Measurements from ENCODE around the gene DMGDH. TPM values are rescaled to one million over a fixed set of nuclear protein-coding genes. Genes with fewer than 3 reads are reported as not detected.
"Not testable (repeated sequence)": the region's sequence is repeated elsewhere in the genome, so short reads cannot be mapped to it uniquely, and the experiment has no call there.

The DMGDH gene
- polyA plus RNA-seq, 3 donors = 18.0 to 28.4 (median 24.9) TPM

DNA sequence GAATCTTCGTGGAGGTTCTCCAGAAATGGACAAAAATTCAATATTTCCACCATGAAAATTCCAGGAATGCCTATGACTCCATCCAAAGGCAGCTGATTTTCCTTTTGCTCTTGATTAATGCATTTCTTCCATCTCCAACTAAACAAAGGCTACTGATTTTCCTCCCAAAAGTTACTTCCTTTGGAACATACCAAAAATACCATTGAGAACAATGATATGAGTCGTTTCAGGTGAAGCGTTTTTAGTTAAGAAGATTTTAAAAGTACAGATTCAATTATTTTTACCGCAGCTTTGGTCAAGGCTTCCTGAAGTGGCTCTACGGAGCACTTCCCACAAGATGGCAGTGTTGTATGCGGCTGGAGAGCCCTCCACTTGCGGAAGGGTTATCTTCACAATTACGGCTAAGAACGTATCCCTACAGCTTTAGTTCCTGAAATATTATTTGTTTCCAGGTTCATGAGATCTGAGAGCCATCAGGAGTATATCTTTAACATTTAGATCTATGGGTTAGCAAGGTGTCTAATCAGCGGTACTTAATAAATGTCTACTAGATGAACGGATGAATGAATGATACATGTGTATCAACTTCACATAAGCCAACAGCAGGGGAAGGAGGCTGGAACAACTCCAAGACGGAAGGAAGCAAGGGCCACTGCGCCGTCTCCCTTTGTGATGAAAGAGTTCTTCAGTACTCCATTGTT lies 48.5 kb downstream of the DMGDH start:
- DNase-seq (ENCODE audit: low read depth in 3 of 3, low spot score in 2 of 3) = peak in 2 of 3 donors; percentile 35 to 52

DNA sequence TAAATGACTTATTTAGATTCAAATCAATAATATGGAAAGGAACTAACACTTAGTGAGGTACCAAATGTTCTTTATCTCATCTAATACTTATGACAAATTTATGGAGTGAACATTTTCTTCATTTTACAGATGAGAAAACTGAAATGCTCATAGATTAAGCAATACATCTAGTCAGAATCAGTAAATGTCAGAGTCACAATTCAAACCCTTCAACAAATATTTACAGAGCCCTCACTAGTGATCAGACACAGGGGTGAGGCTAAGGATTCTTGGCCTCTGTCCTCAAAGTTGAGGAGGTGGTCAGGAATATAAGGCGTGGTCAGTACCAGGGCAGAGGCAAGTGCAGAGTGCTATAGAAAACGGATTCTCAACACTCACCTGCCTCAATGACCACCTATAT lies 54.8 kb downstream of the DMGDH start:
- no peak for DNase-seq (ENCODE audit: low read depth in 3 of 3, low spot score in 2 of 3)

DNA sequence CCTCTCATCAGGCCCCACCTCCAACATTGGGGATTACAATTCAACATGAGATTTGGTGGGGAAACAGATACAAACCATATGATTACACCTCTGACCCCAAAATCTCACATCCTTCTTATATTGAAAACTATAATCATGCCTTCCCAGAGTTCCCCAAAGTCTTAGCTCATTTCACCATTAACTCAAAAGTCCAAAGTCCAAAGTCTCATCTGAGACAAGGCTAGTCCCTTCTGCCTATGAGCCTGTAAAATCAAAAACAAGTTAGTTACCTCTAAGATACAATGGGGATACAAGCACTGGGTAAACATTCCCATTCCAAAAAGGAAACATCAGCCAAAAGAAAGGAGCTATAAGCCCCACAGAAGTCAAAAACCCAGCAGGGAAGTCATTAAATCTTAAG lies 57.6 kb downstream of the DMGDH start:
- no peak for DNase-seq (ENCODE audit: low read depth in 3 of 3, low spot score in 2 of 3)

DNA sequence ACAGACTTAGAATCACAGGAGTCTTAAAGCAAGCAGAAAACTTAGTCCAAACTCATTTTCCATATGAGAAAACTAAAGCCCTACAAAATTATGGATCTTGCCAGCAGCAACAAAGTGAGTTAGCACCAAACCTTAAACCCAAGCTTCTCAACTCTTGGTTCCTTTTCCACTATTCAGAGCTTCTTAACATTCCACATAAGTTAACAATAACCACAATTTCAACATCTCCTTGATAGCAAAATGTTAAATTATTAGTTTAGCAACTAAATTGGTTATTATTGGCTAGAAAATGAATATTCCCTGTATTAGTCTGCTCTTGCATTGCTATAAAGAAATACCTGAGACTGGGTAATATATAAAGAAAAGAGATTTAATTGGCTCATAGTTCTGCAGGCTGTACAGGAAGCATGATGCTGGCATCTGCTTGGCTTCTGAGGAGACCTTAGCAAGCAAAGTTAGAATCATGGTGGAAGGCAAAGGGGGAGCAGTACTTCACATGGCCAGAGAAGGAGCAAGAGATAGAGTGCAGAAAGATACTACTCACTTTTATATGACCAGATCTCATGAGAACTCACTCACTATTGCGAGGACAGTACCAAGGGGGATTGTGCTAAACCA lies 58.1 kb downstream of the DMGDH start:
- no peak for DNase-seq (ENCODE audit: low read depth in 3 of 3, low spot score in 2 of 3)

- no peak for DNase-seq (ENCODE audit: low read depth in 3 of 3, low spot score in 2 of 3)
Observed at GRCh38 chr5:79008362-79008761, 61.1 kb downstream of the DMGDH start.

DNA sequence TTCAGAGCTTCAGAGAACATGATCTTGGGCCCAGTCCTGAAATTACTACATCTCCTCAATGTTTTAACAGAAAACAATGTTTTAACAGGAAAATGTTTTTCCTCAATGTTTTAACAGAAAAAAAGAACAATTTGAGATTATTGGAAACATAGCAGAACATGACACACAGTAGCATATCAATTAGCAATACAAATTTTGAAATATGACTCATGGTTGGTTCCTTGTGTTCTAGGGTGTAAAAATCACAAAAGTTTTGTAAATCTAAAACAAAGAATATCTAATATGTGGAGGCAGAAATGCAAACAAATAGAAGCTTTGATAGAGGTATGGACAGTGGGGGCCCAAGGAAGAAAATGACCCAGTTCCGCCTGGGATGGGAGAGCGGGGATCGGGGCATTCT lies 61.6 kb downstream of the DMGDH start:
- DNase-seq (ENCODE audit: low read depth in 3 of 3, low spot score in 2 of 3) = no peak

GRCh38 chr5:79005936-79006631 lies 63.4 kb downstream of the DMGDH start:
- no peak for DNase-seq (ENCODE audit: low read depth in 3 of 3, low spot score in 2 of 3)

GRCh38 chr5:79005151-79005550 lies 64.3 kb downstream of the DMGDH start:
- DNase-seq (ENCODE audit: low read depth in 3 of 3, low spot score in 2 of 3) = no peak

DNA sequence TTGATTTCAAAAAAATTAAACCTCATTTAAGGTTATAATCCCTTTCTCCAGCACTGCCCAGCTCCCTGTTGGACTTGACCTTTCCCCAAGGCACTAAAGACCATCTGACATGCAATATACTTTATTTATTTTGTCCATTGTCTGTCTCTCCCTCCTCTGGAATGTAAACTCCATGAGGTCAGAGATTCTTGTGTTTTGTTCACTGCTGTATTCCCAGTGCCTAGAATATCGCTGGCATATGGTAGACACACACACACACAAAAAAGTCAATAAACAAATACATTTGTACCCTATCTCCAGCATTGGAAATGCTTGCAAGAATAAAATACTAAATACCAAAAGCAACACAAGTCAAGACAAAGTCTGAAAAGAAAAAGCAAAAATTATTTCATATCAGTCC lies 67.1 kb downstream of the DMGDH start:
- no peak for DNase-seq (ENCODE audit: low read depth in 3 of 3, low spot score in 2 of 3)

- DNase-seq (ENCODE audit: low read depth in 3 of 3, low spot score in 2 of 3) = no peak
Observed at GRCh38 chr5:79001471-79001870, 68.0 kb downstream of the DMGDH start.

GRCh38 chr5:78997090-78997489 lies 72.4 kb downstream of the DMGDH start:
- DNase-seq (ENCODE audit: low read depth in 3 of 3, low spot score in 2 of 3) = no peak

DNA sequence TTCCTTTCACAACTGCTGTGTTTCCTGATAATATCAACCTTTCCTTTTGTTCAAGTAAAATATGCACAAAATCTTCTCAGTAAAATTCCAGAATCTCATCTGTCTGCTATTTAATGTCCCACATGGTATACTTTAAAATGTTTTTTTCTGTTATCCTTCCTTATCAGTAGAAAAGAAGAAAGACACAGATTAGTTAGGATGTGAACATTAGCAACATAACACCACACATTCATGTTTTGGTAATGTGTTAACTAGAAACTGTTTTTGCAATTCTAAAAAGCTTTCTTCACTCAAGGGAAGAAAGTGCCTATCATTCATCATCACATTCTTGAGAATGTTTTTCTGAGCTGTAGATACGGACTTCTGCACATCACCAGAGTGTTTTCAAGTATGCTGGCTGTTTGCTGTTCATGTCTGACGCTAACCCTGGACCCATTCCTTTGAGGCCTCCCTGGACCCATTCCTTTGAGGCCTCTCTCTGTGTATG lies 73.9 kb downstream of the DMGDH start:
- no peak for DNase-seq (ENCODE audit: low read depth in 3 of 3, low spot score in 2 of 3)

- no peak for DNase-seq (ENCODE audit: low read depth in 3 of 3, low spot score in 2 of 3)
Observed at GRCh38 chr5:78993165-78993564, 76.3 kb downstream of the DMGDH start.

- no peak for DNase-seq (ENCODE audit: low read depth in 3 of 3, low spot score in 2 of 3)
Observed at GRCh38 chr5:78992146-78992545, 77.3 kb downstream of the DMGDH start.

GRCh38 chr5:78989080-78989479 lies 80.4 kb downstream of the DMGDH start:
- DNase-seq (ENCODE audit: low read depth in 3 of 3, low spot score in 2 of 3) = no peak

- DNase-seq (ENCODE audit: low read depth in 3 of 3, low spot score in 2 of 3) = no peak
Observed at GRCh38 chr5:78985725-78986223, 83.7 kb downstream of the DMGDH start.

- no peak for DNase-seq (ENCODE audit: low read depth in 3 of 3, low spot score in 2 of 3)
Observed at GRCh38 chr5:78985116-78985724, 84.3 kb downstream of the DMGDH start, which contains the start of gene ARSB. Gene ARSB, minus strand, starts transcription at chr5:78985310. Its CDS starts 62 bp downstream, at chr5:78985248.

DNA sequence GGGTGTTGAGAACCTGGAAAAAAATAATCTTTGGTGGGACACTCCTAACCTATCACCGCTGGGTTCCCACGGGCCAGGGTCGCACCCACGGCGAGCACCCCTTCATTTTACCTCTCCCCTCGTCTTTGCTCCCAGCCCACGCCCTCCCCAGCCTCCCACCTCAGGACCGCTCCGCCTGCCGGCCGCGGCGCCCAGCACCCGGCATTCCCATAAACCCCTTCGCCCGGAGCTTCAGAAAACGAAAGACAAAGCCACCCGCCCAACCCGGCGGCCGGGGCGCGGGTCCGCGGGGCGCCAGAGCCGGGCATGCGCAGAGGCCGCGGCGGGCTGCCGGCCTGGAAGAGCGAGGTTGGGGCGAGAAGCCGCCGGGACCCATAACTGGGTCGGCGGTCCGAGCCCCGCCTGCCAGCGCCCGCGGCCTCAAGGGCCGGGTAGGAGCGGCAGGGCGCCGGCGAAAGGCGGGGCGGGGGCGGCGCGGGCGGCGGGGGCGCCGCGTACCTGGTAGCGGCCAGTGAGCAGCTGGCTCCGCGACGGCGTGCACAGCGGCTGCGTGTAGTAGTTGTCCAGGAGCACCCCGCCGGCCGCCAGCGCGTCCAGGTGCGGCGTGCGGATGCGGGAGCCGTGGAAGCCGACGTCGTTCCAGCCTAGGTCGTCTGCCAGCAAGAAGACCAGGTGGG lies 84.9 kb downstream of the DMGDH start:
- DNase-seq (ENCODE audit: low read depth in 3 of 3, low spot score in 2 of 3) = peak; percentile 61 to 72 (median 64)

DNA sequence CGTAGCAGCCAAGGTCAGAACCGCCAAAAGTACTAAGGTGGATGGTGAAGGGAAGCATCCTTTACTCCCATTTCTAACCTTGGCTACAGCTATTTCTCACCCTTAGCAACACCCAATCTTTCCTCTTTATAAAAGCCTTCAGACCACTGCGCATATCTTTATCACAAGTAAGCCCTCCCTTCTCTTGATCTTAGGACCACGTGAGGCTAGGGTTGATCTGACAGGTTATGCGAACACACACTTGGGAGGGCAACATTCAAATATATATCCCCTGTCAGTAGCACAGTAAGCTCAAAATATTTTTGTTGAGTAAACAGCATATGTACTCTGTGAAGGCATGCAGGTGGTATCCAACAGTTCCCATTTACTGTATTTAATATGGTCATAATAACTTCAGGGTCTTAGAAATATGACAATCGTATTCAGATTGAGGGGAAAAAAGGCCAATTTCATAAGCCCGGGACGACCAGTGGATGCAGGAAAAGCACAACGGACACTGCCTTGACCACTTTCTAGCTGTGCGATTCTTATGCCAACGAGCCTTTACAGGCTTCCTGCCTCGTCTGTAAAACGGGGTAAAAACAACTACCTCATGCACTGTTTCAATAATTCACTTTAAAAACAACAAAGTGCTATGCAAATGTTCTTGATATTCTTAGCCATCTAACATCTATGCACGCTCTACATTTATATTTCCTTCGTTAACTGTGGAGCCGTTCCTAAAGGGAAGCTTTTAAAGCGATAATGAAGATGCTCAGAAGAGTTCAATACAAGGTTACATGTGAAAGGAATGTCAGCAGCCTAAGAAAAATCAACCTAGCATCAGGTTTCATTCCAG lies 85.7 kb downstream of the DMGDH start:
- no peak for DNase-seq (ENCODE audit: low read depth in 3 of 3, low spot score in 2 of 3)

- not testable (repeated sequence) for DNase-seq (ENCODE audit: low read depth in 3 of 3, low spot score in 2 of 3)
Observed at GRCh38 chr5:78983194-78983593, 86.3 kb downstream of the DMGDH start.
